ENCODE measurements around the gene FNBP1.

FNBP1 gene

GRCh38 chr9:130042885-130043653 lies at the start of gene FNBP1:
FNBP1 (minus strand) TSS chr9:130043189; CDS start chr9:130042975, 214 bp downstream.
- peak; percentile 87 for DNase-seq (ENCODE audit: low spot score)
- no peak for TF ChIP-seq CTCF (IDR thresholded peaks at IDR 0.05)
- peak within 1 kb of the TSS; percentile 94 for H3K4me3 ChIP-seq
- H3K27ac ChIP-seq: peak within 1 kb of the TSS; percentile 97

DNA sequence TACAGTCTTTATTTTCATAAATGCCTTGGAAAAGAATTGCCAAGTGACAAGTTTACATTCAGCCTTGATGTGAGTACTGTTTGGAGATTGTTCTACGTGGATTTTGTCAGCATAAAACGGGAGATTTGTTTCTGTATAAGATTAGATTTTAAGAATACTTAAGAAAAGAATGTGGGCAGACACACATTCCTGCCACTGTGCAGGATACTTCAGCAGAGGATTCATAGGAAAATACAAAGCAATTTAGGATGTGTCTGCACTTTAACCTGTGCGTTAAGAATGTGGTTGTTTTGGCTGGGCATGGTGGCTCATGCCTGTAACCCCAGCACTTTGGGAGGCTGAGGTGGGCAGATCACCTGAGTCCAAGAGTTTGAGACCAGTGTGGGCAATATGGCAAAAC lies 47.9 kb upstream of the FNBP1 start:
- H3K27ac ChIP-seq: no peak overlapping the region
- H3K4me3 ChIP-seq: no peak overlapping the region
- DNase-seq (ENCODE audit: low spot score): no peak
- TF ChIP-seq CTCF (IDR thresholded peaks at IDR 0.05): no peak

DNA sequence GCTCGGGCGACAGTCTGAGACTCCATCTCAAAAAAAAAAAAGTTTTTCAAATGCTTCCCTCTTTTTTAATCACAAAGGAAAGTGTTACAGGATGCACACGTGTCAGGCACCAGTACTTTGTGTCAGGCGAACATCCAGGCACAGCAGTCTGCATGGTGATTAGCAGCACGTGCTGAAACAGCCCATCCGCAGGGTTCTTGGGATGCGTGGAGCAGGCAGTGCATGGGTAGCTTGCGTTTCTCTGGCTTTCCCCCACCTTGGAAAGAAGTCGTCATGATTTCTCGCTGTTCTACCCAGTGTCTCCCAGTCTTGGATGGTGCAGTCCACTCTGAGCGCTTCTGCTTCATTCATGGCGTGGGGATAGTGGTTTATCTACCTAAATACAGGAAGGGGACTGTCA lies 46.2 kb upstream of the FNBP1 start:
- Histone ChIP-seq H3K27ac (no peak overlapping the region), H3K4me3 (no peak overlapping the region)
- DNase-seq (ENCODE audit: low spot score): no peak
- TF ChIP-seq CTCF (IDR thresholded peaks at IDR 0.05): no peak

GRCh38 chr9:130088051-130088450 lies 45.1 kb upstream of the FNBP1 start:
- TF ChIP-seq CTCF (IDR thresholded peaks at IDR 0.05): no peak
- Histone ChIP-seq H3K4me3 (no peak overlapping the region), H3K27ac (no peak overlapping the region)
- no peak for DNase-seq (ENCODE audit: low spot score)

DNA sequence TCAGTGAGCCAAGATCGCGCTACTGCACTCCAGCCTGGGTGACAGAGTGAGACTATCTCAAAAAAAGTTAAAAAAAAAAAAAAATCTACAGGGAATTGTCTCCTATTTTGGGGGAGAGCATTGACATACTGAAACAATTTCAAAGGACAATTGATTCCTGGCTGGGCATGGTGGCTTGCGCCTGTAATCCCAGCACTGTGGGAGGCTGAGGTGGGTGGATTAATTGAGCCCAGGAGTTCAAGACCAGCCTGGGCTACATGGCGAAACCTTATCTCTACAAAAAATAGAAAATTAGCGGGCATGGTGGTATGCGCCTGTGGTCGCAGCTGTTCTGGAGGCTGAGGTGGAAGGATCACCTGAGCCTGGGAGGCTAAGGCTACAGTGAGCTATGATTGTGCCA lies 41.3 kb upstream of the FNBP1 start:
- Histone ChIP-seq H3K4me3 (no peak overlapping the region), H3K27ac (no peak overlapping the region)
- TF ChIP-seq CTCF (IDR thresholded peaks at IDR 0.05): no peak
- no peak for DNase-seq (ENCODE audit: low spot score)

DNA sequence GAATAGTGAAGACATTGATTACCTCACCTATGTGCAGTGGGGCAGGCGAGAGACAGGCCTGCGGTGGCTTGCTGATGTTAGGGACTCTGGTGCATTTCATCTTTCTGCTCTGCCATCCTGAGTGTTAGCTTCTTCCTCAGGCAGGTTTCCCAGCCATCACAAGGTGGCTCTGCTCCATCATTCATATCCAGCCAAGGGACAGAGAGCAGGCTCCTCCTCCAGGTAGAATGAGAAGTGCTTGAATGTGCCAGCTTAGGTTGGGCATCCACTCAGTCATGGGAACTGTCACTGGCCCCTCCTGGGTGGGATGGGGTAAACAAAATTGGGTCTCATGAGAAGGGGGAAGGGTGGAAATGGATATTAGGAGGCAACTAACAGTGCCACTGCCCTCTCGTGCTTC lies 35.6 kb upstream of the FNBP1 start:
- Histone ChIP-seq H3K4me3 (no peak overlapping the region), H3K27ac (no peak overlapping the region)
- no peak for TF ChIP-seq CTCF (IDR thresholded peaks at IDR 0.05)
- no peak for DNase-seq (ENCODE audit: low spot score)

GRCh38 chr9:130073373-130073772 lies 30.4 kb upstream of the FNBP1 start:
- Histone ChIP-seq H3K27ac (peak overlapping the region in 1 of 2 donors; percentile 49), H3K4me3 (no peak overlapping the region)
- no peak for DNase-seq (ENCODE audit: low spot score)
- TF ChIP-seq CTCF (IDR thresholded peaks at IDR 0.05): no peak

Data from coronary artery (tissue), 2 donors.